OCI-LY3 (cell line): ENCODE results near the gene ASMT.

Experiments
- CTCF ChIP-seq: fragments of 200-600, 300-600 bp; sonication (generic); IDR thresholded peaks from 2 replicates; pipeline ENCODE4 v1.5.1; 2014; ENCODE audit warnings: antibody characterized with exemption, low read length, low read depth
- EZH2phosphoT487 ChIP-seq: fragments of 200-600 bp; shearing (Covaris generic); IDR thresholded peaks from 2 replicates; pipeline ENCODE4 v1.6.1; 2018; ENCODE audit warnings: antibody characterized with exemption, mixed run types, low read depth

- TF ChIP-seq CTCF (no peak), EZH2phosphoT487 (no peak)
These were observed 18.0 kb upstream of the ASMT start for GRCh38 chrX:1596676-1597344.
